ENCODE results near the gene ERBIN.
"Not testable (repeated sequence)": the region's sequence is repeated elsewhere in the genome, so short reads cannot be mapped to it uniquely, and the experiment has no call there.

Gene ERBIN

GRCh38 chr5:65967288-65968066, 41.1 kb downstream of the ERBIN start:
- no peak for DNase-seq

- no peak for DNase-seq
These were observed 43.4 kb downstream of the ERBIN start for GRCh38 chr5:65969539-65970393.

- DNase-seq, result no peak
These were observed 44.3 kb downstream of the ERBIN start for GRCh38 chr5:65970481-65971367.

GRCh38 chr5:65971643-65972042, 45.3 kb downstream of the ERBIN start:
- no peak for DNase-seq

- DNase-seq, result not testable (repeated sequence)
These were observed 46.5 kb downstream of the ERBIN start for GRCh38 chr5:65972896-65973295.

- no peak for DNase-seq
These were observed 51.9 kb downstream of the ERBIN start for GRCh38 chr5:65978251-65978650.

- DNase-seq, result no peak
These were observed 55.2 kb downstream of the ERBIN start for GRCh38 chr5:65981548-65981947.

- no peak for DNase-seq
These were observed 55.7 kb downstream of the ERBIN start for GRCh38 chr5:65981969-65982619.

- no peak for DNase-seq
These were observed 56.3 kb downstream of the ERBIN start for GRCh38 chr5:65982635-65983034.

GRCh38 chr5:65984098-65984885, 57.9 kb downstream of the ERBIN start:
- DNase-seq, result no peak

- DNase-seq, result peak; percentile 32
These were observed 59.7 kb downstream of the ERBIN start for GRCh38 chr5:65986050-65986451.

- DNase-seq, result no peak
These were observed 60.4 kb downstream of the ERBIN start for GRCh38 chr5:65986796-65987195.

- DNase-seq, result no peak
These were observed 61.6 kb downstream of the ERBIN start for GRCh38 chr5:65987982-65988381.

- no peak for DNase-seq
These were observed 62.8 kb downstream of the ERBIN start for GRCh38 chr5:65989158-65989557.

- no peak for DNase-seq
These were observed 66.3 kb downstream of the ERBIN start for GRCh38 chr5:65992630-65993029.

- DNase-seq, result no peak
These were observed 67.9 kb downstream of the ERBIN start for GRCh38 chr5:65994117-65994786.

- no peak for DNase-seq
These were observed 72.8 kb downstream of the ERBIN start for GRCh38 chr5:65999061-65999723.

- no peak for DNase-seq
These were observed 75.6 kb downstream of the ERBIN start for GRCh38 chr5:66001952-66002351.

GRCh38 chr5:66002415-66002814, 76.0 kb downstream of the ERBIN start:
- DNase-seq, result no peak

- DNase-seq, result no peak
These were observed 77.8 kb downstream of the ERBIN start for GRCh38 chr5:66004216-66004615.

- DNase-seq, result no peak
These were observed 82.9 kb downstream of the ERBIN start for GRCh38 chr5:66009277-66009676.
